H9 (cell line): ENCODE results near the gene MRPS10. TPM values are rescaled to one million over a fixed set of nuclear protein-coding genes. Genes with fewer than 3 reads are reported as not detected.

Experiments
- DNase-seq: peaks from one replicate; pipeline ENCODE4 v3.0.0-alpha.2; 2017
- H2AFZ ChIP-seq: one replicate; pipeline ENCODE4 v1.6.1; 2013; ENCODE audit warnings: mild to moderate bottlenecking, low read length, control low read depth, moderate library complexity
- H2AK5ac ChIP-seq: 2 replicates; pipeline ENCODE4 v1.6.1; 2013; ENCODE audit warnings: low read length, control low read depth, mixed read lengths; ENCODE audit not compliant: insufficient read length
- H2BK120ac ChIP-seq: one replicate; pipeline ENCODE4 v1.6.1; 2013; ENCODE audit warnings: low read depth, mild to moderate bottlenecking, low read length, control low read depth, inconsistent platforms; ENCODE audit not compliant: poor library complexity, severe bottlenecking
- H2BK12ac ChIP-seq: 2 replicates; pipeline ENCODE4 v1.6.1; 2013; ENCODE audit warnings: low read length, control low read depth, mixed read lengths, low read depth; ENCODE audit not compliant: insufficient read length
- H2BK15ac ChIP-seq: 2 replicates; pipeline ENCODE4 v1.6.1; 2013; ENCODE audit warnings: low read depth, low read length, control low read depth
- H2BK20ac ChIP-seq: one replicate; pipeline ENCODE4 v1.6.1; 2013; ENCODE audit warnings: low read depth, mild to moderate bottlenecking, low read length, control low read depth, inconsistent platforms; ENCODE audit not compliant: poor library complexity, severe bottlenecking
- H2BK5ac ChIP-seq: 2 replicates; pipeline ENCODE4 v1.6.1; 2013; ENCODE audit warnings: low read length, control low read depth, mixed read lengths; ENCODE audit not compliant: insufficient read length
- H3K14ac ChIP-seq: 2 replicates; pipeline ENCODE4 v1.6.1; 2013; ENCODE audit warnings: low read length, control low read depth; ENCODE audit not compliant: insufficient read depth
- H3K18ac ChIP-seq: 2 replicates; pipeline ENCODE4 v1.6.1; 2013; ENCODE audit warnings: low read depth, mild to moderate bottlenecking, mixed read lengths, low read length, control low read depth; ENCODE audit not compliant: insufficient read length
- H3K23ac ChIP-seq: 2 replicates; pipeline ENCODE4 v1.6.1; 2013; ENCODE audit warnings: low read length, control low read depth, mixed read lengths, low read depth; ENCODE audit not compliant: insufficient read length
- H3K23me2 ChIP-seq: 2 replicates; pipeline ENCODE4 v1.6.1; 2013; ENCODE audit warnings: low read depth, mild to moderate bottlenecking, mixed read lengths, low read length, control low read depth; ENCODE audit not compliant: insufficient read length, poor library complexity, severe bottlenecking
- H3K27ac ChIP-seq: 2 replicates; pipeline ENCODE4 v1.5.1; 2013; ENCODE audit warnings: low read length, control low read depth, mixed read lengths, low read depth; ENCODE audit not compliant: insufficient read length
- H3K27me3 ChIP-seq: 2 replicates; pipeline ENCODE4 v1.6.1; 2013; ENCODE audit warnings: low read length, control low read depth, inconsistent platforms; ENCODE audit not compliant: insufficient read depth
- H3K4ac ChIP-seq: 2 replicates; pipeline ENCODE4 v1.6.1; 2013; ENCODE audit warnings: low read depth, mild to moderate bottlenecking, control low read depth, inconsistent platforms, low read length, moderate library complexity
- H3K4me1 ChIP-seq: 2 replicates; pipeline ENCODE4 v1.6.1; 2013; ENCODE audit warnings: low read length, control low read depth, inconsistent platforms; ENCODE audit not compliant: insufficient read depth
- H3K4me2 ChIP-seq: 2 replicates; pipeline ENCODE4 v1.6.1; 2013; ENCODE audit warnings: low read length, control low read depth, mixed read lengths; ENCODE audit not compliant: insufficient read length, insufficient read depth
- H3K56ac ChIP-seq: 2 replicates; pipeline ENCODE4 v1.6.1; 2013; ENCODE audit warnings: low read depth, mild to moderate bottlenecking, mixed read lengths, low read length, control low read depth; ENCODE audit not compliant: insufficient read length
- H3K79me1 ChIP-seq: 2 replicates; pipeline ENCODE4 v1.6.1; 2013; ENCODE audit warnings: low read depth, mild to moderate bottlenecking, moderate library complexity, low read length, control low read depth, inconsistent platforms; ENCODE audit not compliant: insufficient read depth, poor library complexity, severe bottlenecking
- H3K79me2 ChIP-seq: 2 replicates; pipeline ENCODE4 v1.6.1; 2013; ENCODE audit warnings: low read length, control low read depth, inconsistent platforms; ENCODE audit not compliant: insufficient read depth
- H3K9ac ChIP-seq: 2 replicates; pipeline ENCODE4 v1.6.1; 2013; ENCODE audit warnings: low read length, control low read depth, mixed read lengths; ENCODE audit not compliant: insufficient read length; ENCODE audit errors: extremely low read depth
- H3K9me3 ChIP-seq: one replicate; pipeline ENCODE4 v1.6.1; 2013; ENCODE audit warnings: low read depth, low read length, inconsistent platforms; ENCODE audit not compliant: control insufficient read depth
- H3T11ph ChIP-seq: one replicate; pipeline ENCODE4 v1.6.1; 2013; ENCODE audit warnings: mild to moderate bottlenecking, low read length, control low read depth, inconsistent platforms
- H4K20me1 ChIP-seq: one replicate; pipeline ENCODE4 v1.6.1; 2013; ENCODE audit not compliant: control insufficient read depth, insufficient read length, insufficient read depth
- H4K5ac ChIP-seq: 2 replicates; pipeline ENCODE4 v1.6.1; 2013; ENCODE audit warnings: low read depth, mild to moderate bottlenecking, mixed read lengths, low read length, control low read depth; ENCODE audit not compliant: insufficient read length
- H4K8ac ChIP-seq: replicated peaks from 2 replicates; pipeline ENCODE4 v1.6.1; 2013; ENCODE audit warnings: low read length, control low read depth, mixed read lengths, low read depth; ENCODE audit not compliant: insufficient read length
- H4K91ac ChIP-seq: 2 replicates; pipeline ENCODE4 v1.6.1; 2013; ENCODE audit warnings: low read depth, mild to moderate bottlenecking, moderate library complexity, mixed read lengths, low read length, control low read depth; ENCODE audit not compliant: insufficient read length
- H3K27ac Mint-ChIP-seq, 3 experiments: 2 replicates in 2 of 3; 3 replicates in 1 of 3; pipeline ENCODE4 v1.8.0; 2020 to 2021; ENCODE audit warnings: mixed read lengths in 3 of 3, mild to moderate bottlenecking in 1 of 3, moderate library complexity in 1 of 3
- H3K27me3 Mint-ChIP-seq: 2 replicates; pipeline ENCODE4 v1.8.0; 2021; ENCODE audit warnings: low read depth, mild to moderate bottlenecking, moderate library complexity, mixed read lengths
- H3K36me3 Mint-ChIP-seq, 3 experiments: 2 replicates in 2 of 3; 3 replicates in 1 of 3; pipeline ENCODE4 v1.8.0; 2020 to 2021; ENCODE audit warnings: low read depth in 3 of 3, mixed read lengths in 3 of 3; ENCODE audit not compliant: insufficient read depth in 1 of 3
- H3K4me1 Mint-ChIP-seq, 2 experiments: 2 replicates each; pipeline ENCODE4 v1.8.0; 2020; ENCODE audit warnings: mixed read lengths in 2 of 2
- H3K4me3 Mint-ChIP-seq, 2 experiments: 2 replicates in 1 of 2; 3 replicates in 1 of 2; pipeline ENCODE4 v1.8.0; 2020 to 2021; ENCODE audit warnings: mild to moderate bottlenecking in 2 of 2, mixed read lengths in 2 of 2, moderate library complexity in 1 of 2
- H3K9me3 Mint-ChIP-seq, 2 experiments: 2 replicates in 1 of 2; 3 replicates in 1 of 2; pipeline ENCODE4 v1.8.0; 2020; ENCODE audit warnings: mild to moderate bottlenecking in 2 of 2, mixed read lengths in 2 of 2, moderate library complexity in 1 of 2
- CTCF ChIP-seq: fragments of 200-600 bp; sonication (generic); conservative IDR thresholded peaks from 3 replicates; pipeline ENCODE4 v1.8.0; 2021; ENCODE audit warnings: antibody characterized with exemption, mild to moderate bottlenecking
- WGBS: extraction: QIAGEN DNeasy Blood & Tissue Kit; methylation state at CpG from one replicate; pipeline ENCODE4 v1.1.7; 2013; ENCODE audit warnings: missing lambda C conversion rate, low lambda C conversion rate, mixed read lengths; ENCODE audit not compliant: insufficient read length; ENCODE audit errors: extremely low coverage; 5-methylcytosine and 5-hydroxymethylcytosine counted together
- total RNA-seq: library from RNA; stranded (reverse); gene quantifications from 2 replicates; pipeline ENCODE4 v1.2.1, GENCODE V29; 2021

Gene MRPS10
- total RNA-seq, 1 experiment from 2014 or later, result 33.9 TPM

GRCh38 chr6:42190554-42191183 is 27.0 kb downstream of the MRPS10 start:
- no peak for TF ChIP-seq CTCF
- H2BK15ac ChIP-seq, result no peak overlapping the region
- H3K4ac ChIP-seq, result no peak overlapping the region
- no peak overlapping the region for H4K5ac ChIP-seq
- H3K27ac ChIP-seq, result no peak overlapping the region
- H3K79me2 ChIP-seq, result no peaks in the 10 kb centered on the region
- H3K4me3 Mint-ChIP-seq, result no peak overlapping the region
- no peak overlapping the region for H3K4me2 ChIP-seq
- peak overlapping the region in 1 of 3 experiments; percentile 71; a peak in 2 of 7 replicates for H3K27ac Mint-ChIP-seq
- H2AFZ ChIP-seq, result no peak overlapping the region
- no peak overlapping the region for H3K9ac ChIP-seq
- no peak overlapping the region for H2AK5ac ChIP-seq
- no peak overlapping the region for H3K18ac ChIP-seq
- H3K9me3 Mint-ChIP-seq, result no peaks in the 10 kb centered on the region
- no peak overlapping the region for H2BK5ac ChIP-seq
- H4K20me1 ChIP-seq, result no peaks in the 10 kb centered on the region
- no peak overlapping the region for H4K91ac ChIP-seq
- no peak overlapping the region for H2BK120ac ChIP-seq
- no peak for DNase-seq
- peaks cover 8% of the 10 kb centered on the region; the same call in 1 of the 2 replicates for H3K4me1 ChIP-seq
- WGBS, result no CpG with 5 or more reads among the region's 5 CpGs
- no peaks in the 10 kb centered on the region for H3K27me3 ChIP-seq
- H2BK12ac ChIP-seq, result no peak overlapping the region
- peaks cover 4% of the 10 kb centered on the region for H3K27me3 Mint-ChIP-seq
- H3K14ac ChIP-seq, result no peak overlapping the region
- no peak overlapping the region for H4K8ac ChIP-seq
- no peaks in the 10 kb centered on the region; a peak in 1 of 7 replicates for H3K36me3 Mint-ChIP-seq
- H3K56ac ChIP-seq, result no peak overlapping the region
- no peak overlapping the region for H3K23ac ChIP-seq
- no peak overlapping the region for H2BK20ac ChIP-seq
- H3K23me2 ChIP-seq, result no peaks in the 10 kb centered on the region
- no peaks in the 10 kb centered on the region for H3K79me1 ChIP-seq
- H3K9me3 ChIP-seq, result no peaks in the 10 kb centered on the region
- H3K4me1 Mint-ChIP-seq, result peaks cover 18 to 34% of the 10 kb centered on the region in 2 experiments
- no peak overlapping the region for H3T11ph ChIP-seq
